Dendritic cell treated with granulocyte-macrophage colony-stimulating factor and Interleukin-4, amounts not matched to agents 40 ng/mL and 50 ng/mL, for 4 days (primary cell): ENCODE data around the gene C20orf96.

ENCODE experiments used
- H3K27ac Mint-ChIP-seq: one replicate; pipeline ENCODE4 v1.8.0; 2022; ENCODE audit warnings: mild to moderate bottlenecking, mixed read lengths
- H3K27me3 Mint-ChIP-seq: one replicate; pipeline ENCODE4 v1.8.0; 2022; ENCODE audit warnings: mild to moderate bottlenecking, mixed read lengths
- H3K36me3 Mint-ChIP-seq: one replicate; pipeline ENCODE4 v1.8.0; 2022; ENCODE audit warnings: low read depth, mixed read lengths
- H3K4me1 Mint-ChIP-seq: one replicate; pipeline ENCODE4 v1.8.0; 2022; ENCODE audit warnings: low read depth, mixed read lengths
- H3K4me3 Mint-ChIP-seq: one replicate; pipeline ENCODE4 v1.8.0; 2022; ENCODE audit warnings: mild to moderate bottlenecking, moderate library complexity, mixed read lengths
- H3K9me3 Mint-ChIP-seq: one replicate; pipeline ENCODE4 v1.8.0; 2022; ENCODE audit warnings: mixed read lengths
- intact Hi-C: fragments of 100-400 bp; cut with micrococcal nuclease; formaldehyde crosslinking; loops from one replicate; pipeline ENCODE4 v1.15.0; 2022

Gene C20orf96

DNA sequence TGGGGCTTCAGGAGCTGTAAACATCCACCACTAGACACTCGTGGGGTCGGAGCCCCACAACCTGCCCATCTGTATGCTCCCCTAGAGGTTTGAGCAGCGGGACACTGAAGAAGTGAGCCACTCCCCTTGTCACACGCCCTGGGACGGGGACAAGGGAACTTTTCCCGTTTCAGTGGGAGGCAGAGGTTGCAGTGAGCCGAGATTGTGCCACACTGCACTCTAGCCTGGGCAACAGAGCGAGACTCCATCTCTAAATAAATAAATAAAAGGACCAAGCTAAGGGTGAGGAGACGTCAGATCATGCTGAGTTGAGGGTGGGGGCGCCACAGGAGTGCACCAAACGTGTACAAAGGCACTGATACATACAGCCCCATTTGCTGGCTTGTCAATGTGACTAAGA is 15.2 kb upstream of the C20orf96 start:
- intact Hi-C loops = no loop called here
- Mint-ChIP-seq H3K27ac (no peak overlapping the region), H3K4me1 (peaks cover 35% of the 10 kb centered on the region), H3K4me3 (no peak overlapping the region), H3K27me3 (no peaks in the 10 kb centered on the region), H3K36me3 (peaks cover 18% of the 10 kb centered on the region), H3K9me3 (no peaks in the 10 kb centered on the region)

DNA sequence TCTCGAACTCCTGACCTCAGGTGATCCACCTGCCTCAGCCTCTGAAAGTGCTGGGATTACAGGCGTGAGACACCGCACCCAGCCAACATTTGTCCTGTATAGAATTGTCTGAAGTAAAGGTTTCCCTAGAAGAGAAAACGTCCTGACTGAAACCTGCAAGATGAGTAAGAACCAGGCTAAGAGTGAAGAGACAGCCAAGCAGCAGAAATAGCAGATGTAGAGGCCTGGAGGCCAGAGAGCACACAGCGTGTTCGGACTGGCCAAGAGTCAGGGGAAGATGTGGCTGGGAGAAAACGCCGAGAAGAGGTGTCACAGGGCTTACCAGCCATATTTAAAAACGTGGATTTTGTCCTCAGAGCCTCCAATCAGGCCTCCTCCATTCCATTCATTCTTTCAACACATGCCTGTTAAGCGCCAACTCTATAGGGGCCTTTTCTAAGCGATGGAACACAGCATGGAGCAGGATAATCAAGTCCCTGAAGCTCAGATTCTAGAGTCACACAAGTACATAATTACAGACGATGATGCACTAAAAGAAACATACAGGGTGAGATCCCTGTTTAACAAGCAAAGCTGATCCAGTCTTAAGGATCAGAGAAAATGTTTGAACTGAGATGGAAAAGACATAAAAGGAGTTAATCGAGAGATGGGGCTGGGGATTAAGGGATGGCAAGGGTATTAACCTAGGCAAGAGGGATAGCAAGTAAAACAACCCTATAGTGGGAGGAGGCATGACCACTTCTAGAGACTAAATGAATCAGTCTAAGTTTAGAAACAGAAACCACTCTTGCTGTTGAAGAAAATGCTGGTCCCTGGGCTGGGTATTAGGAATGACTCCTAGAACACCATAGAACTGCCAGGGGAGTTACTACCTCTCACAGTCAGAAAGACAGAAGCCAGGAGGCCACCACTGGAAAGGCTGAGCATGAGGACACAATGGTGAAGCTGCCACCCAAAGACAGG is 11.6 kb upstream of the C20orf96 start:
- intact Hi-C loops = no loop called here
- Mint-ChIP-seq H3K27me3 (no peaks in the 10 kb centered on the region), H3K4me3 (no peak overlapping the region), H3K9me3 (no peaks in the 10 kb centered on the region), H3K36me3 (peaks cover 40% of the 10 kb centered on the region), H3K27ac (no peak overlapping the region), H3K4me1 (peaks cover 41% of the 10 kb centered on the region)

GRCh38 chr20:300345-300990 is 9.9 kb upstream of the C20orf96 start:
- peaks cover 46% of the 10 kb centered on the region for H3K36me3 Mint-ChIP-seq
- peak overlapping the region; percentile 44 for H3K4me3 Mint-ChIP-seq
- intact Hi-C loops = no loop called here
- H3K4me1 Mint-ChIP-seq = peaks cover 48% of the 10 kb centered on the region
- peak overlapping the region; percentile 53 for H3K27ac Mint-ChIP-seq
- H3K27me3 Mint-ChIP-seq = no peaks in the 10 kb centered on the region
- no peaks in the 10 kb centered on the region for H3K9me3 Mint-ChIP-seq

DNA sequence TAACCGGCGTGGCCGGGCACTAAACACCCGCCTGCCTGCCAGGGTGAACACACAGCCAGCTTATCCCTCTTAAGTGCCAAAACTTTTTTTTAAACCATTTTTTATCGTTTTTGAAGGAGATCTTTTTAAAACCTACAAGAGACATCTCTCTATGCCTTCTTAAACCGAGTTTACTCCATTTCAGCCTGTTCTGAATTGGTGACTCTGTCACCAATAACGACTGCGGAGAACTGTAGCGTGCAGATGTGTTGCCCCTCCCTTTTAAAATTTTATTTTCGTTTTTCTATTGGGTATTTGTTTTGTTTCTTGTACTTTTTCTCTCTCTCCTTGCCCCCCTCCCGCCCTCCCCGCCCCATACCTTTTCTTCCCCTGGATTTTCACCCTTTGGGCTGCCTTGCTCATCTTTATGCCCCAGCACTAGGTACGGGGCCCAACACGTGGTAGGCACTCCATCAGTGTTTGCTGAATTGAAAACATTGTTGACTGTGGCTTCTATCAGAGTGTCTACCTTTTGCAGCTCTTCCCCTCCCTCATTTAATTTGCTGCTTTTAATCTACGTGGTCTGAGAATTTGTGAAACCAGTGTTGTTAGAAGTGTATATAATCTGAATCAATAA is 8.3 kb upstream of the C20orf96 start:
- Mint-ChIP-seq H3K27me3 (no peaks in the 10 kb centered on the region), H3K27ac (peak overlapping the region; percentile 99), H3K9me3 (no peaks in the 10 kb centered on the region), H3K4me3 (peak overlapping the region; percentile 92), H3K4me1 (peaks cover 48% of the 10 kb centered on the region), H3K36me3 (peaks cover 46% of the 10 kb centered on the region)
- intact Hi-C loops = loop anchor here (1.0 to 2.0 kb wide), 2 partner anchors 9 to 26 kb away; partner anchors contain the start of genes C20orf96 and SOX12

GRCh38 chr20:297925-298775 is 7.6 kb upstream of the C20orf96 start:
- Mint-ChIP-seq H3K9me3 (no peaks in the 10 kb centered on the region), H3K4me3 (peak overlapping the region; percentile 92), H3K27ac (peak overlapping the region; percentile 99), H3K27me3 (no peaks in the 10 kb centered on the region), H3K4me1 (peaks cover 48% of the 10 kb centered on the region), H3K36me3 (peaks cover 46% of the 10 kb centered on the region)
- intact Hi-C loops = loop anchor here (1.0 to 2.0 kb wide), 2 partner anchors 8 to 27 kb away; partner anchors contain the start of genes C20orf96 and SOX12

DNA sequence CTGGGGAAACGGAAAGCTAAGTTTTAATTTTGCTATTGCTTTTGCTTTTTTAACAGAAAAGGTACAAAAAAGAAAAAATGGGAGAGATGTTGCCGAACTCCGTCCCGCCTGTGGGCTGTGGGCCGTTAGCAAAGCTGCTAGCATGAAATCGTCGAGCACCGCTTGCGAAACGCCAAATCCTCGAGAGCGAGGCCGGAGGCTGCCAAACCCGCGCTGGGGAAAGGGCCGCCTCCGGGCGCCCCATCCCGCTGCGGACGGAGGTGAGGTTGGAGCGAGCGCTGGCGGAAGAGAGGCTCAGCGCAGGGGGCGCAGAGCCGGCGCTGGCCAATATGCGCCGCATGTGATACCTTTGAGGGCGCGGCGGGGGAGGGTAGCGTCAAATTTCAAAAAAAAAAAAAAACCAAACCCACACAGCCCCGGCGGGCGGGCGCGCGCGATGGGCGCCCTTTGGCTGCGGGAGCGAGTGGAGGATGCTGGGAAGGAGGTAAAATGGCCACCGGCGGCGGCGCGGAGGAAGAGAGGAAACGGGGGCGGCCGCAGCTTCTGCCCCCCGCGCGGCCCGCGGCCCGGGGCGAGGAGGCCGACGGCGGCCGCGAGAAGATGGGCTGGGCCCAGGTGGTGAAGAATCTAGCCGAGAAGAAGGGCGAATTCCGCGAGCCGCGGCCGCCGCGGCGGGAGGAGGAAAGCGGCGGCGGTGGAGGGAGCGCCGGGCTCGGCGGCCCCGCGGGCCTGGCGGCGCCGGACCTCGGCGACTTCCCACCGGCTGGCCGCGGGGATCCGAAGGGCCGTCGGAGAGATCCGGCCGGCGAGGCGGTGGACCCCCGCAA is 6.8 kb upstream of the C20orf96 start, which contains the start of gene ZCCHC3:
Gene ZCCHC3, plus strand, starts transcription at position 473 of the 827 bp plus-strand sequence. Its CDS starts 17 bp downstream, at position 490.
- peaks cover 44% of the 10 kb centered on the region for H3K36me3 Mint-ChIP-seq
- H3K27me3 Mint-ChIP-seq = no peaks in the 10 kb centered on the region
- peak within 1 kb of the TSS; percentile 92 for H3K4me3 Mint-ChIP-seq
- intact Hi-C loops = no loop called here
- H3K4me1 Mint-ChIP-seq = peaks cover 47% of the 10 kb centered on the region
- no peaks in the 10 kb centered on the region for H3K9me3 Mint-ChIP-seq
- peak within 1 kb of the TSS; percentile 99 for H3K27ac Mint-ChIP-seq

GRCh38 chr20:295804-296203 is 5.3 kb upstream of the C20orf96 start:
- Mint-ChIP-seq H3K27ac (peak overlapping the region; percentile 99), H3K27me3 (no peaks in the 10 kb centered on the region), H3K4me1 (peaks cover 32% of the 10 kb centered on the region), H3K4me3 (peak overlapping the region; percentile 11), H3K9me3 (no peaks in the 10 kb centered on the region), H3K36me3 (peaks cover 29% of the 10 kb centered on the region)
- intact Hi-C loops = no loop called here

GRCh38 chr20:294602-295001 is 4.1 kb upstream of the C20orf96 start:
- no peaks in the 10 kb centered on the region for H3K9me3 Mint-ChIP-seq
- no peak overlapping the region for H3K27ac Mint-ChIP-seq
- peaks cover 26% of the 10 kb centered on the region for H3K36me3 Mint-ChIP-seq
- peaks cover 26% of the 10 kb centered on the region for H3K4me1 Mint-ChIP-seq
- intact Hi-C loops = no loop called here
- H3K4me3 Mint-ChIP-seq = no peak overlapping the region
- H3K27me3 Mint-ChIP-seq = no peaks in the 10 kb centered on the region

GRCh38 chr20:289693-290083 is 862 bp downstream of the C20orf96 start:
- Mint-ChIP-seq H3K27ac (no peak overlapping the region), H3K4me3 (no peak overlapping the region), H3K9me3 (no peaks in the 10 kb centered on the region), H3K27me3 (no peaks in the 10 kb centered on the region), H3K4me1 (peaks cover 31% of the 10 kb centered on the region), H3K36me3 (peaks cover 12% of the 10 kb centered on the region)
- intact Hi-C loops = loop anchor here (1.0 kb wide), 1 partner anchor 9 kb away; no protein-coding TSS in a partner anchor

DNA sequence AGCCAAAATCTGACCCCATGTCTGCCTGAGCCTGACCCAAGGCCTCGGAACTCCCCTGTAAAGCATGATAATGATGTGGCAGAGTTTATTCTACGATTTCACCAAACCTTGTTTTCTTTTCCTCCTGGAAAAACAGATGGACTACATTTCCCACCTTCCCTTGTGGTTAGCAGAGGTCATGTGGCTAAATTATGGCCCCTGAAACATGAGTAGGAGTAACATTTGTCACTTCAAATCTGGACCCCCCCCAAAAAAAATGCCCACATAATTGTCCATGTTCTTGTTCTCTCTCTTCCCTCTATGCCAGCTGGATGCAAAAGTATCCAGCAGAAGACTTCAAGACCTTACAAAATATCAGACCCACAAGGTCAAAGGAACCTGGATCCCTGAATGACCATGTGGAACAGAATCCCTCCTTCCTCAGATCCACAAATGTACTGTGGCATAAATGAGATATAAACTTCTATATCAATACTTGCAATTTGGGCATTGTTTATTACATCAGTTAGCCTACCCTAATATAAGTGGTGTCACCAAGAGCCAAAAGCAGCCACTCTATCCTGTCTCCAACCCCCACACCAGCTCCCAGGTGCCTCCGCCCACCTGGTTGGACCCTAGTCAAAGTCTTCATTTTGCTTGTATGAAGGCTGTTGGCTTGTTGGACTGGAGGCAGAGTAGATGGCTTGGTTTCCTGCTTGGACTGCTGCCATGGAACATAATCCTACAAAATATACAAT is 1.4 kb downstream of the C20orf96 start:
- Mint-ChIP-seq H3K27ac (no peak overlapping the region), H3K27me3 (no peaks in the 10 kb centered on the region), H3K9me3 (no peaks in the 10 kb centered on the region), H3K36me3 (peaks cover 12% of the 10 kb centered on the region), H3K4me1 (peaks cover 31% of the 10 kb centered on the region), H3K4me3 (no peak overlapping the region)
- intact Hi-C loops = no loop called here

- H3K27ac Mint-ChIP-seq = peak overlapping the region; percentile 72
- no peaks in the 10 kb centered on the region for H3K27me3 Mint-ChIP-seq
- H3K36me3 Mint-ChIP-seq = peaks cover 33% of the 10 kb centered on the region
- H3K9me3 Mint-ChIP-seq = no peaks in the 10 kb centered on the region
- peak overlapping the region; percentile 5 for H3K4me3 Mint-ChIP-seq
- peaks cover 31% of the 10 kb centered on the region for H3K4me1 Mint-ChIP-seq
- intact Hi-C loops = no loop called here
Measured at GRCh38 chr20:286508-286907, 4.0 kb downstream of the C20orf96 start.

- Mint-ChIP-seq H3K4me1 (peaks cover 21% of the 10 kb centered on the region), H3K27ac (no peak overlapping the region), H3K36me3 (peaks cover 34% of the 10 kb centered on the region), H3K4me3 (no peak overlapping the region), H3K9me3 (no peaks in the 10 kb centered on the region), H3K27me3 (no peaks in the 10 kb centered on the region)
- intact Hi-C loops = no loop called here
Measured at GRCh38 chr20:284172-284571, 6.4 kb downstream of the C20orf96 start.
